GM12891 (cell line): ENCODE data around the gene EPHB4.

Experiments used
- DNase-seq: peaks from one replicate; pipeline ENCODE4 v3.0.0; 2011; ENCODE audit warnings: low spot score; ENCODE audit not compliant: insufficient read length
- FAIRE-seq: peaks from 2 replicates; lab custom pipeline; 2011; peaks lifted over from hg19 to GRCh38; lab: Jason Lieb, UNC
- PAX5 ChIP-seq: IDR thresholded peaks from 2 replicates; pipeline ENCODE4 v1.6.1; 2011; ENCODE audit warnings: low read length, moderate library complexity, mild to moderate bottlenecking; ENCODE audit not compliant: insufficient read depth, severe bottlenecking
- POLR2A ChIP-seq: IDR thresholded peaks from 2 replicates; pipeline ENCODE4 v1.6.1; 2011; ENCODE audit warnings: low read depth, low read length, control low read depth
- POLR2AphosphoS5 ChIP-seq: IDR thresholded peaks from 2 replicates; pipeline ENCODE4 v1.6.1; 2011; ENCODE audit warnings: low read depth, low read length, control low read depth
- POU2F2 ChIP-seq: IDR thresholded peaks from 2 replicates; pipeline ENCODE4 v1.6.1; 2011; ENCODE audit warnings: low read depth, mild to moderate bottlenecking, control low read depth, low read length, moderate library complexity
- SPI1 ChIP-seq: IDR thresholded peaks from 2 replicates; pipeline ENCODE4 v1.6.1; 2011; ENCODE audit warnings: low read depth, low read length, control low read depth
- TAF1 ChIP-seq: IDR thresholded peaks from 2 replicates; pipeline ENCODE4 v1.6.1; 2011; ENCODE audit warnings: low read depth, low read length, control low read depth

The EPHB4 gene

GRCh38 chr7:100806276-100806675, 21.0 kb downstream of the EPHB4 start:
- TF ChIP-seq SPI1 = no peak
- no peak for TF ChIP-seq POU2F2
- TF ChIP-seq TAF1 = no peak
- no peak for TF ChIP-seq PAX5
- TF ChIP-seq POLR2AphosphoS5 = no peak
- TF ChIP-seq POLR2A = no peak
- FAIRE-seq (no peak), DNase-seq (no peak)

DNA sequence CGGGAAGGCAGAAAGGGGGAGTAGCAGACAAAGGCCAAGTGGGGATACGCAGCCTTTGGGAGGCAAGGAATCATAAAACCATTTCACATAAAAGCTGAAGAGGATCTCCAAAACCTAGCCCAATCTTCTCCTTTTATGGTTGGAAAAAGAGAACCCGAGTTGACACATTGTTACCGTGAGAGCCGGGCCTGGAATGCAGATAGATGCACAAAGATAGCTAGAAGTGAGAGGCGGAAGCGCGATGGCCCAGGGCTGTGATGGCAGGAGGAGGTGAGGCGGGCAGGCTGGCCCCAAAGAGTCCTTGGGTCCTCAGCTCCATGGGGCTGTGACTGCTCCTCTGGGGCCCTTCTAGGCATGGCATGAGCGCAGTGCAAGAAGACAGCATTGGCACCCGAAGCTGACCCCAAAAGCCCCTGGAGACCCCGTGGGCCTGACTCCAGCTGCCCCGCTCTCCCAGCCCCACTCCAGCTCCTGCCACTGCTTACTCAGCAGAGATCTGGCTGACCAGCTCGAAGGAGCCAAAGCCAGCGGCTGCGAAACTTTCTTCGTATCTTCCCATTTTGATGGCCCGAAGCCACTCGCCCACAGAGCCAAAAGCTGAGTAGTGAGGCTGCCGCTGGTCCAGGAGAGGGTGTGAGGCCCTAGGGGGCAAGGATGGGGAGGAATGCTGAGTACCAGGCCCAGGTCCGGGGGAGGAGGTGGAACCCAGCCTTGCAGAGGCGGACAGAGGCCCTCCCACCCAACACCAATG, 22.5 kb downstream of the EPHB4 start:
- TF ChIP-seq POU2F2 (no peak), POLR2A (no peak), TAF1 (no peak), SPI1 (no peak), POLR2AphosphoS5 (no peak), PAX5 (no peak)
- no peak for FAIRE-seq
- DNase-seq = no peak

- FAIRE-seq (peak; percentile 81), DNase-seq (peak; percentile 94)
- TF ChIP-seq TAF1 = 0 out of 2 replicates have a peak, but pooled peaks have one; percentile 4
- no peak for TF ChIP-seq POU2F2
Measured at GRCh38 chr7:100803398-100804161, 23.7 kb downstream of the EPHB4 start.

GRCh38 chr7:100802951-100803350, 24.4 kb downstream of the EPHB4 start:
- DNase-seq (no peak), FAIRE-seq (no peak)
- TF ChIP-seq TAF1 (0 out of 2 replicates have a peak, but pooled peaks have one; percentile 11), POU2F2 (no peak)

DNA sequence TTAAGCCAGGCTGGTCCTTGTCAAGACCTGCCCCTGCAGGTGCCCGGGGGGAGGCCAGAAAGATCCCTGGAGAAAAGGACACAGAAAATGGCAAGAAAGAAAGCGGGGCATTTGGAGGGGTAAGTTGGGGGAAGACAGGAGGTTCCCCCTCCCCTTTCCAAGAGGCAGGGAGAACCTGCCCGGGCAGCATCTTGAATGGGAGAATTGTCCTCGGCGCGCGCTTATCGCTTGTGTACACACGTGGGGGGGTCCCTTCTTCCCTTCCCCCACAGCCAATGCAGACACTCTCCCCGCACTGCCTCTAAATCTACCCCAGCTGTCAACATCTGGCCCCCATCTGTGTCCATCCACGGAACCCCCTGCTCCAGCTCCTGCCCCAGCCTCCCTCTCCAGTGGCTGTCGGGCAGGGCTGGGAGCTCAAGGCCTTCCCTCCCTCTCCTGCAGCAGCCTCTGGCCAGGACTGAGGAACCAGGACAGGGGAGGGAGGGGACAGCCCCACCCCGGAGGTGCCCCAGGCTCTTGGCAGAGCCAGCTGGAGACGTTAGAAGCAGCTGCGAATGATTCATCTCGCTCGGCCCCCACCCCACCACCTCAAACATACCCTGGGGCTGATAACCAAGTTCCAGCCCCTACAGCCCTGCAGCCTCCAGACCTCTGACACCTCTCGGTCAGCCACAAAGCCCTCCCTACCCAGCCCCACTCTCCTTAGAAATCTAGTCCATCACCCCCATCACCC, 25.3 kb downstream of the EPHB4 start:
- DNase-seq (no peak), FAIRE-seq (no peak)
- TF ChIP-seq PAX5 (no peak), POLR2AphosphoS5 (no peak), TAF1 (no peak), POLR2A (no peak), SPI1 (no peak), POU2F2 (no peak)

DNA sequence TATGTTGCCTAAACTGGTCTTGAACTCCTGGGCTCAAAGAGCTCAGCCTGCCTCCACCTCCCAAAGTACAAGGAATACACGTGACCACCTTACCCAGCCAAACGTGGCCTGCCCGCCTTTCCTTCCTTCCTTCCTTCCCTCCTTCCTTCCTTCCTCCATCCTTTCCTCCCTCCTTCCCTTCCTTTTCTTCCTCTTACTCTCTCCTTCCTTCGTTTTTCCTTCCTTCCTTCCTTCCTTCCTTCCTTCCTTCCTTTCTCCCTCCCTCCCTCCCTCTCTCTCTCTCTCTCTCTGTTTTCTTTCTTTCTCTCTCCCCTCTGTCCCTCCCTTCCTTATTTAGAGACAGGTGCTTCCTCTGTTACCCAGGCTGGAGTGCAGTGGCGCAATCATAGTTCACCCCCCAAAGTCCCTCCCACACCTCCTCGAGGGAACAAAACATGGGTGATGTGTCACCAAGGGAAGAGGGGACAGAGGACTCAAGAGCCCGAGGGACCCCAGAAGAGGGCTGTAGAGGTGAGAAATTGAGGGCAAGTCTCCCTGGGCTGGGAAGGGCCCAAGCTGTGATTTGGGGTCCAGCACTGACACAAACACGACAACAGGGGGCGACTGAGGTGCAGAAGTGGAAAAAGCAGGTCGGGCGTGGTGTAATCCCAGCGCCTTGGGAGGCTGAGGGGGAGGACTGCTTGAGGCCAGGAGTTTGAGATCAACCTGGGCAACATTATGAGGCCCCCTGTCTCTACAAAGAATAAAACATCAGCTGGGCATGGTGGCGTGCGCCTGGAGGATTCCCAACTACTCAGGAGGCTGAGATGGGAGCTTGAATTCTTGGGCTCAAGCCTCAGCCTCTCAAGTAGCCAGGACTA, 28.1 kb downstream of the EPHB4 start:
- FAIRE-seq = peak; percentile 92
- TF ChIP-seq PAX5 (no peak), POLR2AphosphoS5 (no peak), POLR2A (no peak), SPI1 (no peak), TAF1 (no peak), POU2F2 (no peak)
- peak; percentile 52 for DNase-seq

DNA sequence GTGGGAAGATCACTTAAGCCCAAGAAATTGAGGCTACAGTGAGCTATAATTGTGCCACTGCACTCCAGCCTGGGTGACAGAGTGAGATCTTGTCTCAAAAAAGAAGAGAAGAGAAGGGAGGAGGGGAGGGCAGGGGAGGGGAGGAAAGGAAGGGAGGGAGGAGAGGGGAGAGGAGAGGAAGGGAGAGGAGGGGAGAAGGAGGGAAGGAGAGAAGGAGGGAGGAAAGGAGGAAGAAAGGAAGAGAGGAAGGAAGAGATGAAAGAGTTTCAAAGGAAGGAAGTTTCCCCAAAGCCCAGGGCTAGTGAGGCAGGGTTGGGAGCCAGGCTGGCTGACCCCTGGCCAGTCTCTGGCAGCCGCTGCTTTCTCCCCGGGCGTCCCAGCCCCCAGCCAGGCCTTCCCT, 32.6 kb downstream of the EPHB4 start:
- TF ChIP-seq PAX5 (no peak), POU2F2 (no peak), POLR2AphosphoS5 (no peak), SPI1 (no peak), TAF1 (no peak), POLR2A (no peak)
- no peak for FAIRE-seq
- DNase-seq = no peak

DNA sequence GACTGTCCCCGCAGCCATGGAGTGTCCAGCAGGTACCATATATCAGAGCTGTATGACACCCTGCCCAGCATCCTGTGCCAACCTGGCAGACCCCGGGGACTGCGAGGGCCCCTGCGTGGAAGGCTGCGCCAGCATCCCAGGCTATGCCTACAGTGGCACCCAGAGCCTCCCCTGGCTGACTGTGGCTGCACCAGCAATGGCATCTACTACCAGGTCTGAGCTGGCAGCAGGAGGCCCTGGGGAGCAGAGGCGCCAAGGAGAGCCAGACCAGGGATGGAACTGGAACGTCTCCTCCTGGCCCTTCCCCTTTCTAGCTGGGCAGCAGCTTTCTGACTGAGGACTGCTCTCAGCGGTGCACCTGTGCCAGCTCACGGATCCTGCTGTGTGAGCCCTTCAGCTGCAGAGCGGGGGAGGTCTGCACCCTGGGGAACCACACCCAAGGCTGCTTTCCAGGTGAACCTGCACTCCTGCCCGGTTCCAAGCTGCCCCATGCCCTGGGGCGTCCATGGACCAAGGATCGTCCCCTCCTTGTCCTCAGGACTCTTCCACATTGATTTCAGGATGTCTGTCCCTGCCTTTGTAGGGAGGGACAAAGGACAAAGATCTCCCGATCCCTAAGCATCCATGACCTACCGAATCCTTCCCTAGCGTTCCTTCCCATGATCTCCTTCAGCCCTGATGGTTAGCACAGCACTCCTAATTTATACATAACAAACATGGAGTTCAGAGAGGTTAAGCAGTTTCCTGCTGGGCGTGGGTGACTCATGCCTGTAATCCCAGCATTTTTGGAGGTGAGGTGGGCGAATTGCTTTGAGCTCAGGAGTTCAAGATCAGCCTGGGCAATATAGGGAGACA, 33.3 kb downstream of the EPHB4 start:
- FAIRE-seq (no peak), DNase-seq (no peak)
- TF ChIP-seq POU2F2 = no peak
- no peak for TF ChIP-seq TAF1
- TF ChIP-seq PAX5 = no peak
- TF ChIP-seq SPI1 = no peak
- TF ChIP-seq POLR2AphosphoS5 = no peak
- TF ChIP-seq POLR2A = no peak
